Fibroblast of lung (primary cell): Measurements from ENCODE around the gene NOS1AP. TPM values are rescaled to one million over a fixed set of nuclear protein-coding genes. Genes with fewer than 3 reads are reported as not detected.

Experiments
- DNase-seq, 2 donors: peaks; one replicate each; pipeline versions ENCODE4 v3.0.0 to v3.0.0-alpha.2; 2010; ENCODE audit warnings: low read depth in 2 of 2
- H2AFZ ChIP-seq: 2 replicates; pipeline ENCODE4 v1.5.1; 2012; ENCODE audit warnings: low read length, control low read depth, inconsistent platforms
- H3K27ac ChIP-seq: 2 replicates; pipeline ENCODE4 v1.5.1; 2011; ENCODE audit warnings: low read length, control low read depth; ENCODE audit not compliant: insufficient read depth
- H3K27me3 ChIP-seq: 2 replicates; pipeline ENCODE4 v1.5.1; 2011; ENCODE audit warnings: mild to moderate bottlenecking, low read length; ENCODE audit not compliant: control insufficient read depth, insufficient read depth
- H3K36me3 ChIP-seq: 2 replicates; pipeline ENCODE4 v1.5.1; 2011; ENCODE audit warnings: low read length; ENCODE audit not compliant: control insufficient read depth, insufficient read depth
- H3K4me1 ChIP-seq: 2 replicates; pipeline ENCODE4 v1.5.1; 2011; ENCODE audit warnings: low read length; ENCODE audit not compliant: control insufficient read depth, insufficient read depth; ENCODE audit errors: extremely low read depth
- H3K4me2 ChIP-seq: 2 replicates; pipeline ENCODE4 v1.5.1; 2011; ENCODE audit warnings: low read length, control low read depth; ENCODE audit not compliant: insufficient read depth; ENCODE audit errors: extremely low read depth
- H3K4me3 ChIP-seq, 4 experiments: fragments of 200-600 bp in 1 of 4; sonication (generic) in 1 of 4; replicated peaks in 1 of 4; 2 replicates each; pipeline ENCODE4 v1.5.1; 2011 to 2016; ENCODE audit warnings: low read length in 4 of 4, low read depth in 3 of 4, mild to moderate bottlenecking in 3 of 4, control low read depth in 2 of 4, inconsistent platforms in 1 of 4, mixed read lengths in 1 of 4; ENCODE audit not compliant: insufficient read depth in 1 of 4; ENCODE audit errors: control extremely low read depth in 1 of 4
- H3K79me2 ChIP-seq: 2 replicates; pipeline ENCODE4 v1.5.1; 2012; ENCODE audit warnings: mild to moderate bottlenecking, low read length, inconsistent platforms; ENCODE audit not compliant: control insufficient read depth, insufficient read depth
- H3K9ac ChIP-seq: 2 replicates; pipeline ENCODE4 v1.5.1; 2011; ENCODE audit warnings: mild to moderate bottlenecking, low read length, control low read depth; ENCODE audit not compliant: insufficient read depth
- H3K9me3 ChIP-seq: 2 replicates; pipeline ENCODE4 v1.5.1; 2012; ENCODE audit warnings: low read depth, low read length; ENCODE audit not compliant: control insufficient read depth, insufficient read depth
- H4K20me1 ChIP-seq: 2 replicates; pipeline ENCODE4 v1.5.1; 2011; ENCODE audit warnings: low read length; ENCODE audit not compliant: control insufficient read depth, insufficient read depth; ENCODE audit errors: extremely low read depth
- CTCF ChIP-seq, 2 donors: IDR thresholded peaks in 1 of 2; conservative IDR thresholded peaks in 1 of 2; 1 replicate in 1 of 2; 2 replicates in 1 of 2; pipeline ENCODE4 v1.5.1; 2011 to 2012; ENCODE audit warnings: low read length in 2 of 2, control low read depth in 1 of 2, inconsistent platforms in 1 of 2, low read depth in 1 of 2, mild to moderate bottlenecking in 1 of 2
- EZH2 ChIP-seq: IDR thresholded peaks from 2 replicates; pipeline ENCODE4 v1.5.1; 2012; ENCODE audit warnings: low read length, control low read depth, mild to moderate bottlenecking; ENCODE audit errors: missing control alignments
- polyA plus RNA-seq, 2 donors: library from polyadenylated mRNA; depleted of rRNA in 1 of 2; stranded (reverse) in 1 of 2; unstranded in 1 of 2; fragments of >200 nt; gene quantifications; 2 replicates each; pipeline ENCODE4 v1.2.1, GENCODE V29; 2011 to 2012; ENCODE audit warnings: missing spikeins in 1 of 2
- total RNA-seq: library from RNA; depleted of rRNA; stranded (reverse); fragments of >200 nt; gene quantifications from 2 replicates; pipeline ENCODE4 v1.2.1, GENCODE V29; 2014

NOS1AP gene
- total and polyA plus RNA-seq, 2 donors (not counting 1 experiment from before 2014, with no cell fraction given): 0.14 to 0.17 TPM

GRCh38 chr1:162022626-162023025, 46.9 kb upstream of the NOS1AP start:
- no peaks in the 10 kb centered on the region for H4K20me1 ChIP-seq
- peak overlapping the region; percentile 19 for H2AFZ ChIP-seq
- no peak overlapping the region for H3K9ac ChIP-seq
- H3K9me3 ChIP-seq: no peaks in the 10 kb centered on the region
- TF ChIP-seq CTCF (conservative IDR thresholded peaks at IDR 0.05 in 1 of 2, IDR thresholded peaks at IDR 0.05 in 1 of 2; ENCODE audit: low read depth in 1 of 2, low read length in 2 of 2): no peak
- TF ChIP-seq EZH2: no peak
- peaks cover 9% of the 10 kb centered on the region for H3K4me1 ChIP-seq
- no peak for DNase-seq
- H3K4me2 ChIP-seq: peak overlapping the region; percentile 90
- no peaks in the 10 kb centered on the region for H3K36me3 ChIP-seq
- H3K79me2 ChIP-seq: no peaks in the 10 kb centered on the region
- H3K27me3 ChIP-seq: no peaks in the 10 kb centered on the region
- no peak overlapping the region for H3K27ac ChIP-seq
- peak overlapping the region; percentile 32 to 90 (median 83) for H3K4me3 ChIP-seq

- peak overlapping the region; percentile 90 for H3K4me2 ChIP-seq
- no peak for DNase-seq
- H3K9me3 ChIP-seq: no peaks in the 10 kb centered on the region
- peak overlapping the region; percentile 32 to 90 (median 83) for H3K4me3 ChIP-seq
- TF ChIP-seq EZH2: no peak
- TF ChIP-seq CTCF (conservative IDR thresholded peaks at IDR 0.05 in 1 of 2, IDR thresholded peaks at IDR 0.05 in 1 of 2; ENCODE audit: low read depth in 1 of 2, low read length in 2 of 2): no peak
- no peaks in the 10 kb centered on the region for H3K27me3 ChIP-seq
- H4K20me1 ChIP-seq: no peaks in the 10 kb centered on the region
- H2AFZ ChIP-seq: peak overlapping the region; percentile 94
- H3K27ac ChIP-seq: peak overlapping the region; percentile 64
- no peaks in the 10 kb centered on the region for H3K79me2 ChIP-seq
- peaks cover 9% of the 10 kb centered on the region for H3K4me1 ChIP-seq
- peak overlapping the region; percentile 77 for H3K9ac ChIP-seq
- no peaks in the 10 kb centered on the region for H3K36me3 ChIP-seq
These were observed 46.3 kb upstream of the NOS1AP start for GRCh38 chr1:162023181-162023546.

- DNase-seq: peak; percentile 79 to 82
- H3K79me2 ChIP-seq: no peaks in the 10 kb centered on the region
- H3K4me3 ChIP-seq: peak within 1 kb of the TSS; percentile 79 to 90 (median 88)
- H3K27ac ChIP-seq: peak within 1 kb of the TSS; percentile 64
- H3K36me3 ChIP-seq: no peaks in the 10 kb centered on the region
- H3K9ac ChIP-seq: peak within 1 kb of the TSS; percentile 77
- no peaks in the 10 kb centered on the region for H3K9me3 ChIP-seq
- no peaks in the 10 kb centered on the region for H4K20me1 ChIP-seq
- peak within 1 kb of the TSS; percentile 94 for H2AFZ ChIP-seq
- H3K4me2 ChIP-seq: peak within 1 kb of the TSS; percentile 90
- peaks cover 6% of the 10 kb centered on the region for H3K4me1 ChIP-seq
- H3K27me3 ChIP-seq: no peaks in the 10 kb centered on the region
- TF ChIP-seq CTCF (conservative IDR thresholded peaks at IDR 0.05 in 1 of 2, IDR thresholded peaks at IDR 0.05 in 1 of 2; ENCODE audit: low read depth in 1 of 2, low read length in 2 of 2): peak; percentile 44 to 57
- TF ChIP-seq EZH2: no peak
These were observed 45.7 kb upstream of the NOS1AP start, which contains the start of gene OLFML2B for GRCh38 chr1:162023547-162024501. Gene OLFML2B (minus strand): TSS chr1:162023869. CDS start chr1:162023430, 439 bp downstream.
